Posterior vena cava (tissue), 2 donors: ENCODE measurements around the gene SAFB. TPM values are rescaled to one million over a fixed set of nuclear protein-coding genes. Genes with fewer than 3 reads are reported as not detected.

Source experiments
- DNase-seq: peaks from one replicate; pipeline ENCODE4 v3.0.0-alpha.2; 2020; ENCODE audit warnings: low spot score
- intact Hi-C, 2 donors: fragments of 100-400 bp; cut with DNase I; formaldehyde crosslinking; loops; one replicate each; pipeline versions ENCODE4 v1.14.1 to v1.14.2; 2022 to 2023
- total RNA-seq, 2 donors: library from RNA; stranded (reverse); fragmentation: NEBNext Ultra II Directional; extraction: Animal tissue kit (Norgen Biotek cat#: 25700); gene quantifications; one replicate each; pipeline ENCODE4 v1.2.1, GENCODE V29; 2021
- donor health status: DM: yes; HTN: yes; CAD: no.
- donor health status: DM: yes; HTN: yes; CAD: no.

SAFB gene
- total RNA-seq, 2 donors from 2014 or later, result 49.4 to 50.5 TPM

DNA sequence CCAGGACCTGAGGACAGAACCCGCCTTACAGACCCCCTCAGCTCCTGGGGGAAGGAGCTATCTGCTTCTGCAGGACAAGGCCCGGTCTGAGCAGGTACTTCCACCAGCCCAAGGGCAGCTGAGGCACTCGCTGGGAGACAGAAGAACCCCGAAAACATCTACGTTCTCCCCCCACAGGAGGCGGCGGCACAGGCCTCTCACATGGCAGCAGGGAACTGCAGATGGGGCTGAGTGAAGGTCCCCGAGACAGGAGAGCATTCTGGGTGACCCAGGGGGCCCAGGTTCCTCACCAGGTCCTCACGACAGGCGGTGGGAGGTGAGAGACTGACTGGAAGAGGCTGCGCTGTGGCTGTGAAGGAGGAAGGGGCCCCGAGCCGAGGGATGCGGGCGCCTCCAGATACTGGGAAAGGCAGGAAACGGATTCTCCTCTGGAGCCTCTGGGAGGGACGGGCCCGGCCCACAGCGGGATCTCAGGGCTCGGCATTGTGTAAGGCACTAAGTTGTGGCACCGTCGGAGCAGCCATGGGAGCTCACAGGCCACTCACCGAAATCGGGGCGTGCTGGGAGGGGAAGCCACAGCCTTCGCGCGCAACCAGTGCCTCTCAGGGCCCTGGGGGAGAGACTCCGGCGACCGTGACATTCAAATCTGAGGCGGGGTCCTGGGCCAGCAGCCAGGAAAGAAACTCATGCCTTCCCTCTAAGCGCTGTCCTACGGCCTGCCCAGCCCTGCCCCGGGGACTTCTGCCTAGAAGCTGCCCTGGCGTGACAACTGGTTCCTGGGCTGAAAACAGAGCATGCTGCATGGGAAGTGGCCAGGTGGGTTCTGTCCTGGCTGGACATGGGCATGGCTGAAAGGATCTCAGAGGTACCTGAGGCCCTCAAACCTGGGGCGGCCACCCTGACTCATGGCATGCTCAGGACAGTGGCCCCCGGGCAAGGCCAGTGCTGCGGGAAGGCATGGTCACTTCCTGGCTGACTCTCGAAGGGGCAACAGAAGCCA lies 81.2 kb downstream of the SAFB start:
- intact Hi-C loops, result no loop called here
- no peak for DNase-seq

- no peak for DNase-seq
- intact Hi-C loops, result no loop called here
Observed at GRCh38 chr19:5705552-5705951, 82.7 kb downstream of the SAFB start.

DNA sequence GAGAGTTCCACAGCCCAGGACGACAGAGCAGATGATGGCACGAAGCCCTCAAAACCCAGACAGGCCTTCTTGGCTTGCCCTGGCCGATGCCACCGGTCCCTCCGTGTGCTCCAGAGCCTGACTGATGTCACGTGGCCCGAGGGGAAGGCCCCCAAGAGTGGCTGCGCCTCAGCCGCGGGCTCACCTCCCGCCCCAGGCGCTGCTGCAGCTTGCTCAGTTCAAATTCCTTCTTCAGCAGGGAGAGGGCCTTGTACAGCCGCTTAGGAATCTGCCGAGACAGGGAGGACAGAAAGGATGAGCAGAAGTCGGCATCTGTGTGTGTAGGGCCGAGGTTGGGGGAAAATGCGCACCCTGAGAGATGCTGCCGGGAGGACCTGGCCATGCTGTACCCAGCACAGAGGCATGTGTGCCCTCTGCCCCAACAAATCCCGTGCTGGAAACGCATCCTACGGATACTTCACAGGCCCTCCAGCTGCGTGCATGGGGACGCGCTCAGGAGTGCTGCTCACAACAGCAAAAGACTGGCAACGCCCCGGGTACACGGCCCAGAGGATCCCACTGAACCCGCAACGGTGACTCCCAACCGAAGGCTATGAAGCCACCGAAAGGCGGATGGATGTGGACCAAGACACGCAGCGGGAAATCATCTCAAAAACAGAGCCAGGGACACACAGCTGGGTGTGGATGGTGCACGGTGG lies 84.1 kb downstream of the SAFB start:
- DNase-seq, result no peak
- intact Hi-C loops, result no loop called here

- intact Hi-C loops, result no loop called here
- DNase-seq, result peak; percentile 79
Observed at GRCh38 chr19:5707576-5708575, 85.0 kb downstream of the SAFB start.

GRCh38 chr19:5711025-5711424 lies 88.1 kb downstream of the SAFB start:
- intact Hi-C loops, result no loop called here
- DNase-seq, result peak; percentile 70

DNA sequence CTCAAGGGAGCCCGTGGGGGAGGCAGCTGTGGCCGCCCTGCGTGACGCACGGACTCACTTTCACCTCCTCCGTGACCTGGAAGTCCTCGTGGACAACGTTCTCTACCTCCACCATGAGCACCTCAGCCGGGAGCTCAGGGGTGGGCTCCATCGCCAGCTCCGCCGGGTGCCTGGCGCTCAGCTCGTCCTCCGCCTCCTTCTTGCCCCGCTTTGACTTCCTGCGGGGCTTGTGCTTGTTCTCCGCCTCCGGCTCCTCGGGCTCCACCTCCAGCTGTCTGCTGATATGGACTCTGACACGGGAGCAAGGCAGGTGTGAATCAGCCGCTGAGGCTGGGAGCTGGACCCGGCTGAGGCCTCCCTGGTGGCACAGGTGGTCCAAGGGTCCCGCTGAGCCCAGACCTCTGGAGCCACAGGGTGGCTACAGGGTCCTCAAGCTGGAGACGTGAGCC lies 88.9 kb downstream of the SAFB start:
- DNase-seq, result peak; percentile 58
- intact Hi-C loops, result no loop called here

- no peak for DNase-seq
- intact Hi-C loops, result no loop called here
Observed at GRCh38 chr19:5713228-5713627, 90.3 kb downstream of the SAFB start.

DNA sequence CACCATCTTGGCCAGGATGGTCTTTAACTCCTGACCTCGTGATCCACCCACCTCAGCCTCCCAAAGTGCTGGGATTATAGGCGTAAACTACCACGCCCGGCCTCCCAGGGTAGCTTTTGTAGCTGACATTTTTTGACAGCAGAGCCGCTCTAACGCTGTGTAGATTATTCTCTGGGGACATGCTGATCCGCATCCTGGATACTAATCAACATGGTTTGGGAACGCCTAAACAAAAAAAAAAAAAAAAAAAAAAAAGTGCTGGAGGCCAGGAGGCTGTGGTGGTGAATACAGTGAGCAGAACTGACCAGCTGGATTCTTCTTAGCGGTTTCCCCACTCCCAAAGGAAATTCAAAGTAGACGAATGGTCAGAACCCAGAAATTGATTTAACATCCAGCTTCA lies 91.9 kb downstream of the SAFB start:
- no peak for DNase-seq
- intact Hi-C loops, result no loop called here

GRCh38 chr19:5717215-5717935 lies 94.5 kb downstream of the SAFB start:
- DNase-seq, result no peak
- intact Hi-C loops, result no loop called here

Other genes with a start within 250 kb of the SAFB start
- not detected for gene ZNRF4, start 167.7 kb upstream of the SAFB start, total RNA-seq
- under 1 TPM; 0.42 to 0.43 TPM for gene TINCR, start 55.1 kb upstream of the SAFB start, total RNA-seq
- gene SAFB2, start 307 bp upstream of the SAFB start, total RNA-seq, result 10 to 100 TPM; 50.9 to 57.3 TPM
- gene MICOS13, start 57.4 kb downstream of the SAFB start, total RNA-seq, result 10 to 100 TPM; 54.1 to 54.4 TPM
- gene HSD11B1L, start 57.9 kb downstream of the SAFB start, total RNA-seq, result 1 to 10 TPM; 3.8 to 4.0 TPM
- gene RPL36, start 67.2 kb downstream of the SAFB start, total RNA-seq, result 100 to 1,000 TPM; 525 to 575 TPM
- 10 to 100 TPM; 34.8 to 40.4 TPM for gene LONP1, start 97.1 kb downstream of the SAFB start, total RNA-seq
- not detected for gene CATSPERD, start 97.6 kb downstream of the SAFB start, total RNA-seq
- 1 to 10 TPM in 1 of 2 donors, under 1 TPM in 1; 1.00 to 2.2 TPM for gene PRR22, start 161.7 kb downstream of the SAFB start, total RNA-seq
- 10 to 100 TPM; 19.1 to 27.6 TPM for gene DUS3L, start 168.1 kb downstream of the SAFB start, total RNA-seq
- under 1 TPM in 1 of 2 donors, not detected in 1; 0.52 TPM for gene NRTN, start 182.0 kb downstream of the SAFB start, total RNA-seq
- not detected for gene FUT6, start 216.6 kb downstream of the SAFB start, total RNA-seq
- gene FUT3, start 228.4 kb downstream of the SAFB start, total RNA-seq, result not detected
- gene FUT5, start 247.5 kb downstream of the SAFB start, total RNA-seq, result not detected